Type B pancreatic cell (in vitro differentiated cells): ENCODE data around the gene UBTD2. TPM values are rescaled to one million over a fixed set of nuclear protein-coding genes. Genes with fewer than 3 reads are reported as not detected.
"Not testable (repeated sequence)": the region's sequence is repeated elsewhere in the genome, so short reads cannot be mapped to it uniquely, and the experiment has no call there.

ENCODE experiments used
- DNase-seq: peaks from one replicate; pipeline ENCODE4 v3.0.0; 2021; ENCODE audit warnings: mixed read lengths; ENCODE audit not compliant: unreplicated experiment; ENCODE audit errors: extremely low spot score
- H3K27ac Mint-ChIP-seq: 2 replicates; pipeline ENCODE4 v1.8.0; 2021; ENCODE audit warnings: mild to moderate bottlenecking, mixed read lengths
- H3K27me3 Mint-ChIP-seq: 2 replicates; pipeline ENCODE4 v1.8.0; 2021; ENCODE audit warnings: mixed read lengths
- H3K36me3 Mint-ChIP-seq: 2 replicates; pipeline ENCODE4 v1.8.0; 2021; ENCODE audit warnings: mixed read lengths
- H3K4me1 Mint-ChIP-seq: one replicate; pipeline ENCODE4 v1.8.0; 2021; ENCODE audit warnings: mixed read lengths; ENCODE audit not compliant: unreplicated experiment
- H3K4me3 Mint-ChIP-seq: 2 replicates; pipeline ENCODE4 v1.8.0; 2021; ENCODE audit warnings: mild to moderate bottlenecking, mixed read lengths
- H3K9me3 Mint-ChIP-seq: 2 replicates; pipeline ENCODE4 v1.8.0; 2021; ENCODE audit warnings: mixed read lengths
- CTCF ChIP-seq: fragments of 200-600 bp; sonication (generic); conservative IDR thresholded peaks from 2 replicates; pipeline ENCODE4 v1.5.0; 2021; ENCODE audit warnings: antibody characterized with exemption, mild to moderate bottlenecking
- total RNA-seq: library from RNA; stranded (reverse); gene quantifications from 2 replicates; pipeline ENCODE4 v1.2.1, GENCODE V29; 2021; ENCODE audit warnings: low replicate concordance

Gene UBTD2
- total RNA-seq, 1 donor from 2014 or later, result 47.2 TPM

- no peak for TF ChIP-seq CTCF
- H3K4me3 Mint-ChIP-seq, result no peak overlapping the region
- H3K27ac Mint-ChIP-seq, result no peak overlapping the region
- peaks cover 8% of the 10 kb centered on the region for H3K4me1 Mint-ChIP-seq
- H3K36me3 Mint-ChIP-seq, result peaks cover 51% of the 10 kb centered on the region
- no peak for DNase-seq
- no peaks in the 10 kb centered on the region for H3K27me3 Mint-ChIP-seq
- H3K9me3 Mint-ChIP-seq, result no peaks in the 10 kb centered on the region
These were observed 71.9 kb downstream of the UBTD2 start for GRCh38 chr5:172211676-172212075.

GRCh38 chr5:172209714-172210113 lies 73.8 kb downstream of the UBTD2 start:
- no peak overlapping the region for H3K27ac Mint-ChIP-seq

GRCh38 chr5:172207511-172207910 lies 76.1 kb downstream of the UBTD2 start:
- H3K9me3 Mint-ChIP-seq, result no peaks in the 10 kb centered on the region
- no peaks in the 10 kb centered on the region for H3K27me3 Mint-ChIP-seq
- H3K36me3 Mint-ChIP-seq, result peaks cover 36% of the 10 kb centered on the region
- DNase-seq, result no peak
- H3K4me1 Mint-ChIP-seq, result peaks cover 5% of the 10 kb centered on the region
- TF ChIP-seq CTCF, result no peak
- no peak overlapping the region for H3K27ac Mint-ChIP-seq
- no peak overlapping the region for H3K4me3 Mint-ChIP-seq

More at GRCh38 chr5:172209714-172210113, 73.8 kb downstream of the UBTD2 start:
- no peaks in the 10 kb centered on the region for H3K9me3 Mint-ChIP-seq
- H3K4me1 Mint-ChIP-seq, result peaks cover 5% of the 10 kb centered on the region
- no peak overlapping the region for H3K4me3 Mint-ChIP-seq
- TF ChIP-seq CTCF, result no peak
- DNase-seq, result no peak
- H3K36me3 Mint-ChIP-seq, result peaks cover 41% of the 10 kb centered on the region
- no peaks in the 10 kb centered on the region for H3K27me3 Mint-ChIP-seq

- not testable (repeated sequence) for H3K9me3 Mint-ChIP-seq, H3K4me3 Mint-ChIP-seq, DNase-seq, H3K27ac Mint-ChIP-seq, H3K27me3 Mint-ChIP-seq, H3K4me1 Mint-ChIP-seq
- peaks cover 27% of the 10 kb centered on the region for H3K36me3 Mint-ChIP-seq
These were observed 77.6 kb downstream of the UBTD2 start for GRCh38 chr5:172205984-172206383.

- no peak for DNase-seq
- Mint-ChIP-seq H3K9me3 (no peaks in the 10 kb centered on the region), H3K36me3 (no peaks in the 10 kb centered on the region), H3K27me3 (no peaks in the 10 kb centered on the region), H3K4me1 (no peaks in the 10 kb centered on the region), H3K27ac (no peak overlapping the region), H3K4me3 (no peak overlapping the region)
- no peak for TF ChIP-seq CTCF
These were observed 83.1 kb downstream of the UBTD2 start for GRCh38 chr5:172200476-172200875.

- no peak for DNase-seq
- H3K9me3 Mint-ChIP-seq, result no peaks in the 10 kb centered on the region
- TF ChIP-seq CTCF, result no peak
- H3K36me3 Mint-ChIP-seq, result no peaks in the 10 kb centered on the region
- no peaks in the 10 kb centered on the region for H3K4me1 Mint-ChIP-seq
- no peak overlapping the region for H3K4me3 Mint-ChIP-seq
- no peak overlapping the region for H3K27ac Mint-ChIP-seq
- H3K27me3 Mint-ChIP-seq, result no peaks in the 10 kb centered on the region
These were observed 84.1 kb downstream of the UBTD2 start for GRCh38 chr5:172199446-172199845.

- H3K9me3 Mint-ChIP-seq, H3K27ac Mint-ChIP-seq, DNase-seq, H3K4me1 Mint-ChIP-seq, H3K36me3 Mint-ChIP-seq, H3K27me3 Mint-ChIP-seq, H3K4me3 Mint-ChIP-seq: not testable (repeated sequence)
These were observed 85.8 kb downstream of the UBTD2 start for GRCh38 chr5:172197775-172198174.
